ENCODE results near the gene NRF1.
"Not testable (repeated sequence)": the region's sequence is repeated elsewhere in the genome, so short reads cannot be mapped to it uniquely, and the experiment has no call there.

Gene NRF1

GRCh38 chr7:129611246-129612111, at the start of gene NRF1:
NRF1 (plus strand) TSS chr7:129611720; CDS start chr7:129657352, 45,632 bp downstream.
- peak; percentile 84 to 92 (median 88) for DNase-seq

DNA sequence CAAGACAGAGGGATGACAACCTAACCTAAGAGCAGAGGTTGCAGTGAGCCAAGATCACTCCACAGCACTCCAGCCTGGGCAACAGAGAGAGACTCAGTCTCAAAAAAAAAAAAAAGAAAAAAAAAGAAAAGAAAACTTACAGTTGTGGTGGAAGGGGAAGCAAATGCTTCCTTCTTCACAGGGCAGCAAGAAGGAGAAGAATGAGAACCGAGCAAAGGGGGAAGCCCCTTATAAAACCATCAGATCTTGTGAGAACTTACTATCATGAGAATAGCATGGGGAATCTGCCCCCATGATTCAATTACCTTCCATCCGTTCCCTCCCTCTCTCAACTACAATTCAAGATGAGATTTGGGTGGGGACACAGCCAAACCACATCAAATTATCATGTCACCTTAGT, 45.2 kb upstream of the NRF1 start:
- DNase-seq: not testable (repeated sequence)

DNA sequence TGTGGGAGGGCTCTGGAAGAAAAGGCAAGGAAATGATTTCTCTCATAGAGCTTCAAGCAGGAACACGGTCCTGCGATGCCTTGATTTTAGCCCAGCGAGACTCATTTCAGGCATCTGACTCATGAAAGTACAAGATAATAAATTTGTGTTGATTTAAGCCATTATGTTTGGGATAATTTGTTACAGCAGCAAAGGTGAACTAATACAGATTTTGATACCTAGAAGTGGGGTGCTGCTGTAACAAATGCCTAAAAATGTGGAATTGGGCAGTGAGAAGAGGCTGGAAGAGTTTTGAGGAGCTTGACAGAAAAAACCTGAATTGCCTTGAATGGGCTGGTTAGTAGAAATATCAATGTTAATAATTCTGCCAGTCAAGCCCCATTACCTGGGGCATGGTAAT, 44.1 kb upstream of the NRF1 start:
- no peak for DNase-seq

GRCh38 chr7:129568240-129568639, 43.3 kb upstream of the NRF1 start:
- no peak for DNase-seq

- no peak for DNase-seq
Measured at GRCh38 chr7:129569326-129569725, 42.2 kb upstream of the NRF1 start.

DNA sequence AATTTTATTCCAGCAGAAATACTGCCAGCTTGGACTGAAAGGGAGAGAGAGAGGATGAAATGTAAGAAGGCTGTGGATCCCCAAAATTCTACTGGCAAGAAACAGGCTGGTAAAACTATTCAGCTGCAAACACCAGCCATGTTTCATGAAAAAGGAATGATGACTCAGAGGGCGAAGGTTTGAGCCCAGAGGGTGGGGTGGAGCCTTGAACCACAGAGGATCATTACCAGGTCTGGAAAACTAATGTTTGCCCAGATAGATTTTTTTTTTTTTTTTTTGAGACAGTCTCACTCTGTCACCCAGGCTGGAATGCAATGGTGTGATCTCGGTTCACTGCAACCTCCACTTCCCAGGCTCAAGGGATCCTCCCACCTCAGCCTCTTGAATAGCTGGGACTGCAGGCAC, 41.7 kb upstream of the NRF1 start:
- DNase-seq: no peak

DNA sequence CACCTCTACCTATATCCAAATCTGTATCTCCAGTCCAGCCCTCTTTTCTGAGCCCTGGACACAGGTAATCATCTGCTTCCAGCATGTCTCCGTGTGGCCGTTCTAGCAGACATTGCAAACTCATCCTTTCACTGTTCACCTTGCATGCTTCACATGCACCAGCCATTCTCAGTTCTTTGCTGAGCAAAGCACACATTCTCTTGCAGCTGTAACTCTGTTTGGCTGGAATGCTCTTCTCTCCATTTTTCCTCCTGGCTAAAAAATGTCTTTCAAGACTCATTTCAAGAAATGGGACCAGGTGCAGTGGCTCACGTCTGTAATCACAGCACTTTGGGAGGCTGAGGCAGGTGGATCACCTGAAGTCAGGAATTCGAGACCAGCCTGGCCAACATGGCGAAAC, 40.3 kb upstream of the NRF1 start:
- DNase-seq: no peak

GRCh38 chr7:129572205-129572604, 39.3 kb upstream of the NRF1 start:
- DNase-seq: no peak

- DNase-seq: no peak
Measured at GRCh38 chr7:129574487-129574886, 37.0 kb upstream of the NRF1 start.

DNA sequence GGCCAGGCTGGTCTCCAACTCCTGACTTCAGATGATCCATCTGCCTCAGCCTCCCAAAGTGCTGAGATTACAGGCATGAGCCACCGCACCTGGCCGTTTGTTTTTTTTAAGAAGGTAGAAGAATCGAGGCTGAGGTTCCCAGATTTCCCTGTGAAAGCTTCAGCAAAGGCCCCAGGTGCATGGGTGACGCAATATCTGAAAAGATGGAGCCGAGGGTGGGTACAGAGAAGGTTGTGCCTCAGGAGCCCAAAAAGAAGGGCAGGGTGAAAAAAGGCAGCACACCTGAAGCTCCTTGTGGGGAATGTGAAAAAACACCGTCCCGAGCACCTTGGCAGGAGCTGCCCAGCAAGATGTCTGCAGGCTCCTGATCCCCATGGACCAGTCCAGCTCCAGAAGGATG, 35.8 kb upstream of the NRF1 start:
- DNase-seq: no peak

DNA sequence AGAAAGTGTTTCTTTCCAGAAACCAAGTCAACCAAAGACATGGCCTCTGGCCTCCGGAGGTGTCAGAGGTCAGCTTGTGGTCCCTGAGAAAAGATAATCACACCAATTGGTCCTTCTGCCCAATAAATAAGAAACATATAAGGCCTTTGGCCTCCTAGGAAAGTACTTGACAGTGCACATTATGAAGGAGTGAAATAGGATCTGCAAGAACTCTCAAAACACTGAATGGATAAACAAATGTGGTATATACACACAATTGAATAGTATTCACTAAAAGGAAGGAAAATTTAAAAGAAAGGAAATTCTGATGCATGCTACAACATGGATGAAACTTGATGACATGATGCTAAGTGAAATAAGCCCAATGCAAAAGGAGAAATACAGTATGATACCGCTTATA, 35.4 kb upstream of the NRF1 start:
- no peak for DNase-seq

- no peak for DNase-seq
Measured at GRCh38 chr7:129578829-129579228, 32.7 kb upstream of the NRF1 start.

- not testable (repeated sequence) for DNase-seq
Measured at GRCh38 chr7:129586179-129586578, 25.3 kb upstream of the NRF1 start.

- no peak for DNase-seq
Measured at GRCh38 chr7:129588268-129588667, 23.3 kb upstream of the NRF1 start.

- DNase-seq: no peak
Measured at GRCh38 chr7:129591868-129592267, 19.7 kb upstream of the NRF1 start.

DNA sequence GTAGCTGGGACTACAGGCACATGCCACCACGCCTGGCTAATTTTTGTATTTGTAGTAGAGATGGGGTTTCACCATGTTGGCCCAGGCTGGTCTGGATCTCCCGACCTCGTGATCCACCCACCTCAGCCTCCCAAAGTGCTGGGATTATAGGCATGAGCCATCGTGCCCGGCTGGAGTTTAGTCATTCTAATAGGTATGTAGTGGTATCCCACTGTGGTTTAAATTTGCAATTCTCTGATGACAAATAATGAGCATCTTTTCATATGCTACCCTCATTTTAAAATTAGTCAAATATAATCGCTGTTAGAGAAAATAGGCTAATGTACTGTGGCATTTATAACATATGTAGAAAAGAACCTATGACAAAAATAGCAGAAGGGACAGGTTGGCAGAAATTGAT, 15.1 kb upstream of the NRF1 start:
- not testable (repeated sequence) for DNase-seq

DNA sequence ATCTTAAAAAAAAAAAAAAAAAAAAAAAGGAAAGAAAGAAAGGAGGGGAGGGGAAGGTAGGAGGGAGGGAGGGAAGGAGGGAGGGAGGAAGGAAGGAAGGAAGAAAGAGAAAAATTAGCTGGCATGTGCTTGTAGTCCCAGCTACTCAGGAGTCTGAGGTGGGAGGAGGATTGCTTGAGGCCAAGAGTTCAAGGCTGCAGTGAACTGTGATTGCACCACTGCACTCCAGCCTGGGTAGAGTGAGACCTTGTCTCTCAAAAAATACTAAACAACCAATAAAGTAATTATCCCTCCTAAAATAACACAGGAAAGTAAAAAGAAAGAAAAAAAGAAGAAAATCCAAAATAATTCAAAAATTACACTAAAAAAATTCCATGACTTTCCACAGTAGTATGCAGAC, 13.8 kb upstream of the NRF1 start:
- no peak for DNase-seq

- DNase-seq: no peak
Measured at GRCh38 chr7:129599174-129599573, 12.3 kb upstream of the NRF1 start.

DNA sequence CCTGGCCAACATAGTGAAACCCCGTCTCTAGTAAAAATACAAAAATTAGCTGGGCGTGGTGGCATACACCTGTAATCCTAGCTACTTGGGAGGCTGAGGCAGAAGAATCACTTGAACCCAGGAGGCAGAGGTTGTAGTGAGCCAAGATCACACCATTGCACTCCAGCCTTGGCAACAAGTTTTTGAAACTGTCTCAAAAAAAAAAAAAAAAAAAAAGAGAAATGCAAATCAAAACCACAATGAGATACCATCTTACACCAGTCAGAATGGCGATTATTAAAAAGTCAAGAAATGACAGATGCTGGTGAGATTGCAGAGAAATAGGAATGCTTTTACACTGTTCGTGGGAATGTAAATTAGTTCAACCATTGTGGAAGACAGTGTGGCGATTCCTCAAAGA, 7.9 kb upstream of the NRF1 start:
- not testable (repeated sequence) for DNase-seq

DNA sequence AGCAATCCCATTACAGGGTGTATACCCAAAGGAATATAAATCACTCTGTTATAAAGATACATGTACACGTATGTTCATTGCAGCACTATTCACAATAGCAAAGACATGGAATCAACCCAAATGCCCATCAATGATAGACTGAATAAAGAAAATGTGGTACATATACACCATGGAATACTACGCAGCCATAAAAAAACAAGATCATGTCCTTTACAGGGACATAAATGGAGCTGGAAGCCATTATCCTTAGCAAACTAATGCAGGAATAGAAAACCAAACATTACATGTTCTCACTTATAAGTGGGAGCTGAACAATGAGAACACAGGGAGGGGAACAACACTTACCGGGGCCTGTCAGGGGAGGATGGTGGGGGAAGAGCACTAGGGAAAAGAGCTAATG, 7.5 kb upstream of the NRF1 start:
- DNase-seq: not testable (repeated sequence)

DNA sequence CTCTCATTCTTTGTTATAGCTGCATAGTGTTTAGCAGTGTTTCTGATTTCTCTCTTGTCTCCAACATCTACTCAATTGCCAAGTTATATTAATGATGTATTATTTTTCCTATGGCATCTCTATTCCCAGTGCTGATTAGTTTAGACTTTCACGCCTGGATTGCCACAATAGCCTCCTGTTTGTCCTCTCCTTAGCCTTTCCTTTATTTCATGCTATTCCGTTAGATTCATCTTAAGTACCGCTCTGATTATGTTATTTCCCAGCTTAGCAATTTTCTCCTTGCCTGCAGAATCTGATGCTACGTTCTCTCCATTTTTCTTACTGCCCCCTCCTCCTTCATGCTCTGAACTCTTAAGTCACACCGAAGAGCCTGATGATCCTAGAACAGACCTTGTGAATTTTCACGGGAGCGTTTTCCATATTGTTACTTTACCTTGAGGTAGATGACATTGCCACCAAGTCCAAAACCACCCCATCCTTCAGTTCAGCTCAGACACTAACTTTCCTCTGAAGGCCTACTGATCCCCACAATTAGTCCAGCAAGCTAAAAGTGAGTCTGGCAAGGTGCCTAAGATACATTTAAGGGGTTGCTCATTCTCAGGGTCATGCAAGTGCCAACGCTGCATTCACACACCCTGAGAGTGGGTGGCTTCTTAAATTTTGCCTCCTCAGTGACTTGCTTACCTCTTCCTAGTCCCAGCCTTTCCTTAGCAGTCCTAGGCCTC, 6.6 kb upstream of the NRF1 start:
- no peak for DNase-seq

- DNase-seq: no peak
Measured at GRCh38 chr7:129605960-129606614, 5.4 kb upstream of the NRF1 start.

- DNase-seq: no peak
Measured at GRCh38 chr7:129606803-129607202, 4.7 kb upstream of the NRF1 start.
